Calu3 (cell line): ENCODE data around the gene CBR4. TPM values are rescaled to one million over a fixed set of nuclear protein-coding genes. Genes with fewer than 3 reads are reported as not detected.
"Not testable (repeated sequence)": the region's sequence is repeated elsewhere in the genome, so short reads cannot be mapped to it uniquely, and the experiment has no call there.

Experiments
- BruUV-seq: library from RNA; stranded (reverse); fragments of 400-500 nt; replicated peaks from 2 replicates; lab custom pipeline; 2021; lab: Mats Ljungman, UMichigan
- CTCF ChIA-PET: fragments of 300-600 bp; sonication (Branson Sonifier 250); formaldehyde crosslinking; loops from one replicate; lab custom pipeline; 2022; ENCODE audit warnings: antibody characterized with exemption; lab: Charles Lee
- DNase-seq: peaks from one replicate; pipeline ENCODE4 v3.0.0; 2022
- H3K27ac Mint-ChIP-seq: one replicate; pipeline ENCODE4 v1.8.0; 2022; ENCODE audit warnings: mixed read lengths; ENCODE audit not compliant: unreplicated experiment
- H3K27me3 Mint-ChIP-seq: one replicate; pipeline ENCODE4 v1.8.0; 2022; ENCODE audit warnings: mixed read lengths; ENCODE audit not compliant: unreplicated experiment
- H3K36me3 Mint-ChIP-seq: one replicate; pipeline ENCODE4 v1.8.0; 2022; ENCODE audit warnings: mild to moderate bottlenecking, moderate library complexity, mixed read lengths; ENCODE audit not compliant: insufficient read depth, unreplicated experiment
- H3K4me1 Mint-ChIP-seq: one replicate; pipeline ENCODE4 v1.8.0; 2022; ENCODE audit warnings: mild to moderate bottlenecking, low read depth, mixed read lengths; ENCODE audit not compliant: unreplicated experiment
- H3K4me3 Mint-ChIP-seq: one replicate; pipeline ENCODE4 v1.8.0; 2022; ENCODE audit warnings: mild to moderate bottlenecking, low read depth, moderate library complexity, mixed read lengths; ENCODE audit not compliant: unreplicated experiment
- H3K9me3 Mint-ChIP-seq: one replicate; pipeline ENCODE4 v1.8.0; 2022; ENCODE audit warnings: low read depth, mixed read lengths; ENCODE audit not compliant: unreplicated experiment
- CTCF ChIP-seq: fragments of 200-600 bp; IDR thresholded peaks from one replicate; pipeline ENCODE4 v1.8.0; 2022; ENCODE audit warnings: antibody characterized with exemption; ENCODE audit not compliant: unreplicated experiment
- intact Hi-C: fragments of 100-400 bp; cut with micrococcal nuclease; formaldehyde crosslinking; loops from one replicate; pipeline ENCODE4 v1.10.0; 2022; ENCODE audit not compliant: unreplicated experiment
- total RNA-seq: library from RNA; stranded (reverse); gene quantifications from 2 replicates; pipeline ENCODE4 v1.2.3, GENCODE V29; 2022

CBR4 gene
- total RNA-seq, 1 experiment from 2014 or later = 18.1 TPM

DNA sequence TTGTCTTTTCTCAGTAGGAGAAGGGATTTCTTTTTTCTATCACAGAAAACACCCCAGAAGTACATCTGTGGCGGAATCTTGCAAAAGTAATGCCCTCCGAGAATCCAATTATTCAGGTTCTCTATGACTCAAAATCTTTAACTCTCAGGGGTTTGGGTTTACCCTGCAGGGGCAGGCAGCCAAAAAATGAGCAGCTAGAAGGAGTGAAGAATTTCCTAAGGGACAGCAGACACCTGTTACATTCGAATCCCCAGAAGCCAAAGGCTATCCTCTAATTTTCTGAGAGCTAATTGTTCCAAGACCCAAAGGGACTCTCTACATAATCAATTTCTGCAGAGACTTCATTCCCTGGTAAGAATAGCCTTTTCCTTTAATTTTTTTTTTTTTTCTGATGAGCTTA, 27.5 kb upstream of the CBR4 start:
- intact Hi-C loops = no loop called here
- BruUV-seq = no TSS peak
- Mint-ChIP-seq H3K9me3 (no peaks in the 10 kb centered on the region), H3K27ac (no peak overlapping the region), H3K27me3 (no peaks in the 10 kb centered on the region), H3K4me3 (no peak overlapping the region), H3K36me3 (no peaks in the 10 kb centered on the region), H3K4me1 (peaks cover 10% of the 10 kb centered on the region)
- no peak for DNase-seq
- CTCF ChIA-PET = interaction anchor here (0.7 kb wide), 1 partner anchor 14 kb away, joined by 5 read pairs; no protein-coding TSS in a partner anchor
- no peak for TF ChIP-seq CTCF

DNA sequence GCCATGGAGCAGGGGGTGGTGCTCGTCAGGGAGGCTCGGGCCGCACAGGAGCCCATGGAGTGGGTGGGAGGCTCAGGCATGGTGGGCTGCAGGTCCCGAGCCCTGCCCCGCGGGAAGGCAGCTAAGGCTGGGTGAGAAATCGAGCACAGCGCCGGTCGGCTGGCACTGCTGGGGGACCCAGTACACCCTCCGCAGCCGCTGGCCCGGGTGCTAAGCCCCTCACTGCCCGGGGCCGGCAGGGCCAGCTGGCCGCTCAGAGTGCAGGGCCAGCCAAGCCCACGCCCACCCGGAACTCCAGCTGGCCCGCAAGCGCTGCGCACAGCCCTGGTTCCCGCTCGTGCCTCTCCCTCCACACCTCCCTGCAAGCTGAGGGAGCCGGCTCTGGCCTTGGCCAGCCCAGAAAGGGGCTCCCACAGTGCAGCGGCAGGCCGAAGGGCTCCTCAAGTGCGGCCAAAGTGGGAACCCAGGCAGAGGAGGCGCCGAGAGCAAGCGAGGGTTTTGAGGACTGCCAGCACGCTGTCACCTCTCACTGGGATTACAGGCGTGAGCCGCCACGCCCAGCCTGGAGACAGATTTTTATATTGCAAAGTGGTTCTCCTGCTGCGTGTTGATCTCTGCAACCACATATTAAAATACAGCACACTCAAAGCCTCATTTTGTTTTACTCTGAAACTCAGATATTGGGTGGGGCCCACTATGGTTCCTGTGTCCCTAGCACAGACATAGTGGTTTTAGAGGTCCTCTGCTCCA, 26.0 kb upstream of the CBR4 start:
- peaks cover 16% of the 10 kb centered on the region for H3K4me1 Mint-ChIP-seq
- intact Hi-C loops, H3K9me3 Mint-ChIP-seq, H3K4me3 Mint-ChIP-seq, H3K36me3 Mint-ChIP-seq, DNase-seq, H3K27ac Mint-ChIP-seq, CTCF ChIA-PET, BruUV-seq, H3K27me3 Mint-ChIP-seq: not testable (repeated sequence)

DNA sequence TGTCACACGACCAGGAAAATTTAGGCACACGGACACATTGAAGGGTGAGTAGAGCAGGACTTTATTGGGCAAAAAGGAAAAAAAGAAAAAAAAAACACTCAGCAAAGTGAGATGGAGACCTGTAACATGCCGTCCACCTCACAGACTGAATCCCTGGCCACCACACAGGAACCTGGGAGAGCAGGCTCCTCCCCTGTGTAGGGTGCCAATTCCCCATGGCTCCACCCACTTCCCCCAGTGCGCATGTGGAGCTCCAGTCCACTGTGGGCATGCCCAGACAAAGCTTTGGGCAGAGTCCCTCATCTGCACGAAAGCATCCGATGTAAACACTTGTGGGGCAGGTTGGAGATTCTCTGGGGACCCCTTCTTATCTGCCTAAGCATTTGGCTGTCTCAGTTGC, 23.6 kb upstream of the CBR4 start:
- no peak for TF ChIP-seq CTCF
- no peak overlapping the region for H3K27ac Mint-ChIP-seq
- no peak overlapping the region for H3K4me3 Mint-ChIP-seq
- H3K36me3 Mint-ChIP-seq = no peaks in the 10 kb centered on the region
- H3K9me3 Mint-ChIP-seq = no peaks in the 10 kb centered on the region
- CTCF ChIA-PET = no interaction called here
- intact Hi-C loops = no loop called here
- H3K4me1 Mint-ChIP-seq = peaks cover 16% of the 10 kb centered on the region
- DNase-seq = no peak
- BruUV-seq = no TSS peak
- H3K27me3 Mint-ChIP-seq = no peaks in the 10 kb centered on the region

DNA sequence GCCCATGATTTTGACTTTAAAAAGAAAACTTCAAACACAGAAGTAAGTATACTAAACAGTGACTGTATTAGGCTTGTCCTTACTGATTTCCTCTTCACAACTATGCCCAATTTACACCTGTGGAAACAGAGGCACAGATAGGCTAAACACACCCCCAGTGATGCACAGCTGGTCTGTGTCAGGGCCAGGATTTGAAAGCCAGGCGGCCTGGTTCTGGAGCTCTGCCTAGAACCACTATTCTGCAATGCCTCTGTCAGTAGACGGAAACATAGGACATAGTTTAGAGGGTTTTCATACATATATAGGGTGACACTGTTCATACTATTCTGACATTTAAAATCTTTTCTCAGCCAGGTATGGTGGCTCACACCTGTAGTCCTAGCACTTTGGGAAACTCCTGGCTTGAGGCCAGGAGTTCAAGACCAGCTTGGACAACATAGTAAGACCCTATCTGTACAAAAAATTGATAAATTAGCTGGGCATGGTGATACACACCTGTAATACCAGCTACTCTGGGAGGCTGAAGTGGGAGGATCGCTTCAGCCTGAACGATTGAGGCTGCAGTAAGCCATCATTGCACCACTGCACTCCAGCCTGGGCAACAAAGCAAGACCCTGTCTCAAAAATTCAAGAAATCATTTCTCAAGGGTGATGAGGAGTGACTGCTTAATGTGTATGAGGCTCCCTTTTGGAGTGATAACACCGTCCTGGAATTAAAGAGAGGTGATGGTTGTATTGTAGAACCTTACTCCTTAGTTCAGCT, 23.0 kb upstream of the CBR4 start:
- Mint-ChIP-seq H3K27ac (no peak overlapping the region), H3K36me3 (no peaks in the 10 kb centered on the region), H3K4me3 (no peak overlapping the region), H3K27me3 (no peaks in the 10 kb centered on the region), H3K9me3 (no peaks in the 10 kb centered on the region), H3K4me1 (peaks cover 16% of the 10 kb centered on the region)
- DNase-seq = no peak
- intact Hi-C loops = no loop called here
- TF ChIP-seq CTCF = no peak
- BruUV-seq = no TSS peak
- CTCF ChIA-PET = no interaction called here
